ENCODE measurements around the gene SMIM5.

DNA sequence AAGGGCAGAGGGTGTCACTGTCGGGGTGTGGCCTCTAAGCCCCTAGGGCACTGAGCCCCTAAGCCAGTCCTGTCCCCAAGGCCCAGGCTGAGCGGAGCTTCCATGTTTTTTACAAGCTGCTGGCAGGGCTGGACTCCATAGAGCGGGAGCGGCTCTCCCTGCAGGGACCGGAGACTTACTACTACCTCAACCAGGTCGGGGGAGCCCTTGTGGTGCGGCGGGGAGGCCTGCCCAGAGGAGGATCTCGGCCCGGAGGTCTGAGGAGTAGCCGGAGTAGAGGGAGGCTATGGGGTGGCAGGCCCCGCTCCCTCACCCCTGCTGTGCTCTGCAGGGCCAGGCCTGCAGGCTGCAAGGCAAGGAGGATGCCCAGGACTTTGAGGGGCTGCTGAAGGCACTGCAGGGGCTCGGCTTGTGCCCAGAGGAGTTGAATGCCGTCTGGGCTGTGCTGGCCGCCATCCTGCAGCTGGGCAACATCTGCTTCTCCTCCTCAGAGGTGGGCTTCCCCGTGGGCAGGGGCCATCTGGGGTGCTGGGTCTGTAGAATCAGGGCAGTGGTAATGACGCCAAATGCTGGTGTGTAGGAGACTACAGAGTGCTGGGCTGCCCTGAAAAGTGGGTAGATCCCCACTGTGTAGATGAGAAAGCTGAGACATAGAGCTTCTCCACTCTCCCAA is 40.8 kb upstream of the SMIM5 start:
- TF ChIP-seq, protein P1, sequence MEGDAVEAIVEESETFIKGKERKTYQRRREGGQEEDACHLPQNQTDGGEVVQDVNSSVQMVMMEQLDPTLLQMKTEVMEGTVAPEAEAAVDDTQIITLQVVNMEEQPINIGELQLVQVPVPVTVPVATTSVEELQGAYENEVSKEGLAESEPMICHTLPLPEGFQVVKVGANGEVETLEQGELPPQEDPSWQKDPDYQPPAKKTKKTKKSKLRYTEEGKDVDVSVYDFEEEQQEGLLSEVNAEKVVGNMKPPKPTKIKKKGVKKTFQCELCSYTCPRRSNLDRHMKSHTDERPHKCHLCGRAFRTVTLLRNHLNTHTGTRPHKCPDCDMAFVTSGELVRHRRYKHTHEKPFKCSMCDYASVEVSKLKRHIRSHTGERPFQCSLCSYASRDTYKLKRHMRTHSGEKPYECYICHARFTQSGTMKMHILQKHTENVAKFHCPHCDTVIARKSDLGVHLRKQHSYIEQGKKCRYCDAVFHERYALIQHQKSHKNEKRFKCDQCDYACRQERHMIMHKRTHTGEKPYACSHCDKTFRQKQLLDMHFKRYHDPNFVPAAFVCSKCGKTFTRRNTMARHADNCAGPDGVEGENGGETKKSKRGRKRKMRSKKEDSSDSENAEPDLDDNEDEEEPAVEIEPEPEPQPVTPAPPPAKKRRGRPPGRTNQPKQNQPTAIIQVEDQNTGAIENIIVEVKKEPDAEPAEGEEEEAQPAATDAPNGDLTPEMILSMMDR (conservative IDR thresholded peaks at IDR 0.05; ENCODE audit: low read length): no peak
- TF ChIP-seq EZH2phosphoT487 (IDR thresholded peaks at IDR 0.05; ENCODE audit: borderline replicate concordance, low read depth, low read length): no peak

Measured in OCI-LY7 (cell line).